ENCODE data around the gene PADI6.

The PADI6 gene

DNA sequence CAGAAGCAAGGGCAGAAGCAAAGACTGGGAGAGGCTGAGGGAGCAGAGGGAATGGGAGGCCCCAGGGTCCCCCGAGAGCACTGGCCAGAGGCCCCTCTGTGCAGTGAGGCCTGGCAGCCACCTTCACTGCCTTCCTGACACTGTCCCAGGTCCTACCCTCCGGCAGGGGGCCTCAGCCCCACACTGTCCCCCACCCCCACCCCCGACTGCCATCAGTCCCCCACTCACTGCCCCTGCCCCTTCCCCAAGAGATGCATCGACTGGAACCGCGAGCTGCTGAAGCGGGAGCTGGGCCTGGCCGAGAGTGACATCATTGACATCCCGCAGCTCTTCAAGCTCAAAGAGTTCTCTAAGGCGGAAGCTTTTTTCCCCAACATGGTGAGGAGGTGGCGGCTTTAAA is 13.0 kb upstream of the PADI6 start:
- H3K4me3 ChIP-seq (ENCODE audit: low read length): no peak overlapping the region
- H3K9me3 ChIP-seq (ENCODE audit: insufficient read depth, low read depth, low read length): no peaks in the 10 kb centered on the region
- H3K27me3 ChIP-seq (ENCODE audit: insufficient read depth, low read length): no peaks in the 10 kb centered on the region
- no peak overlapping the region for H3K9ac ChIP-seq (ENCODE audit: low read depth, low read length)
- H3K36me3 ChIP-seq (ENCODE audit: insufficient read depth, low read length): no peaks in the 10 kb centered on the region
- 59% methylated on average over 11 of the region's 11 CpGs for WGBS
- H3K4me1 ChIP-seq (ENCODE audit: insufficient read depth, low read length): peaks cover 4% of the 10 kb centered on the region
- H3K27ac ChIP-seq (ENCODE audit: low read depth, low read length): no peak overlapping the region

DNA sequence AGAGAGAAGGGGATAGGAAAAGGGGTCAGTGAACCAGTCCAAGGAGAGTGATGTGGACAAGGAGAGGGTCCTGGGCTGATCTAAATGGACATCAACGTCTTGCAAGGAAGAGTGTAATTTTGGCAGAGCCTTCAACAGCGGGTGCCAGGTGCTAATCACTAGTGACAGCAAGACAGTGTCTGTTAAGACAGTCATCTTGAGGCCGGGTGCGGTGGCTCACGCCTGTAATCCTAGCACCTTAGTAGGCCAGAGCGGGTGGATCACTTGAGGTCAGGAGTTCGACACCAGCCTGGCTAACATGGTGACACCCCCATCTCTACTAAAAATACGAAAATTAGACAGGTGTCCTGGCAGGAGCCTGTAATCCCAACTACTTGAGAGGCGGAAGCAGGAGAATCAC is 12.2 kb upstream of the PADI6 start:
- no peak overlapping the region for H3K4me3 ChIP-seq (ENCODE audit: low read length)
- 94% methylated on average over 9 of the region's 9 CpGs for WGBS
- no peaks in the 10 kb centered on the region for H3K27me3 ChIP-seq (ENCODE audit: insufficient read depth, low read length)
- H3K36me3 ChIP-seq (ENCODE audit: insufficient read depth, low read length): no peaks in the 10 kb centered on the region
- peaks cover 4% of the 10 kb centered on the region for H3K4me1 ChIP-seq (ENCODE audit: insufficient read depth, low read length)
- H3K9me3 ChIP-seq (ENCODE audit: insufficient read depth, low read depth, low read length): no peaks in the 10 kb centered on the region
- no peak overlapping the region for H3K9ac ChIP-seq (ENCODE audit: low read depth, low read length)
- no peak overlapping the region for H3K27ac ChIP-seq (ENCODE audit: low read depth, low read length)

DNA sequence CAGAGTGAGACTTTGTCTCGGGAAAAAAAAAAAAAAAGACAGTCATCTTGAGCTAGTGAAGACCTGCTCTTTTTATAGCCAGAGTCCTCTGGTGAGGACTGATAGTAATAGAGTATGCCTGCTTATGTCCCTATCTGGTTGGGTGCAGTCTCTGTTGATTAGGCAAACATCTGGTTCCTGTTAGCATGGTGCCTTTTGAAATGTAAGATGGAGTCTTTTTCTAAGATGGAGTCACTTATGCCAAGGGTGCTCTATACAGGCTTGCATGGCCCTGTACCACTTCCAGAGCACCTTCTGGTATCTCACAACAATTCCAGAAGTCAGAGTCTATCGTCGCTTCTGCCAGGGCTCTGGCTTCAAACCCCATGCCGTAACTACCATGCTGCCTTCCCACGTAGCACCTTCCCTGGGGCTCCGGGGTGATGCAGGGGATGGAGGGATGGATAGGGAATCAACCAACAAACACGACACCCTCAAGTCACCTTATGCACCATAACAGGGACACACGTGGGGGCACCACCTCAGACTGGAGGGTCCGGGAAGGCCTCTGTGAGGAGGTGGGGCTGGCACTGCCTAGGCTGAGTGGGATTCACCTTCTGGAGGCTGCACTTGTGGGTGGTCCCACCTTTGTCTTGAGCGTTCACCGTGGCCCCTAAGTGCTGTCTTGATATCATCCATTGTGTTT is 11.6 kb upstream of the PADI6 start:
- H3K36me3 ChIP-seq (ENCODE audit: insufficient read depth, low read length): no peaks in the 10 kb centered on the region
- no peak overlapping the region for H3K4me3 ChIP-seq (ENCODE audit: low read length)
- no peak overlapping the region for H3K27ac ChIP-seq (ENCODE audit: low read depth, low read length)
- peaks cover 4% of the 10 kb centered on the region for H3K4me1 ChIP-seq (ENCODE audit: insufficient read depth, low read length)
- H3K9me3 ChIP-seq (ENCODE audit: insufficient read depth, low read depth, low read length): no peaks in the 10 kb centered on the region
- WGBS: 98% methylated on average over 8 of the region's 11 CpGs
- no peaks in the 10 kb centered on the region for H3K27me3 ChIP-seq (ENCODE audit: insufficient read depth, low read length)
- H3K9ac ChIP-seq (ENCODE audit: low read depth, low read length): no peak overlapping the region

DNA sequence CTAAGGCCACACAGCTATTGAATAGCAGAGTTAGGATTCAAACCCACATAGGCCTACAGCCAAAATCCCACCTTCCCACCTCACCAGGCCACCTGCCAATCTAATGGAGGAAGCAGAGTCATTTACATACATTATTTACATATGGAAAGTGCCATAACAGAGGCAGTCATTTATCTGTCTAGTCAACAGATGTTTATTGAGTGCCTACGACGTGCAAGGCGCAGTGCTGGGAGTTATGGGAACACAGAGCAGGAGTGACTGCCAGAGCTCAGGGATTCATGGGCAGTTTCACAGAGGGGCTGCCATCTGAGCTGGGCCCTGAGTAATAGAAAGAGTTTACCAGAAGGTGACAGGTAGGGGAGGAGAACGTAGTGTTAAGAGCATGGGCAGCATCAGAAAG is 10.3 kb upstream of the PADI6 start:
- 88% methylated on average over 4 of the region's 4 CpGs for WGBS
- H3K27ac ChIP-seq (ENCODE audit: low read depth, low read length): no peak overlapping the region
- no peaks in the 10 kb centered on the region for H3K9me3 ChIP-seq (ENCODE audit: insufficient read depth, low read depth, low read length)

DNA sequence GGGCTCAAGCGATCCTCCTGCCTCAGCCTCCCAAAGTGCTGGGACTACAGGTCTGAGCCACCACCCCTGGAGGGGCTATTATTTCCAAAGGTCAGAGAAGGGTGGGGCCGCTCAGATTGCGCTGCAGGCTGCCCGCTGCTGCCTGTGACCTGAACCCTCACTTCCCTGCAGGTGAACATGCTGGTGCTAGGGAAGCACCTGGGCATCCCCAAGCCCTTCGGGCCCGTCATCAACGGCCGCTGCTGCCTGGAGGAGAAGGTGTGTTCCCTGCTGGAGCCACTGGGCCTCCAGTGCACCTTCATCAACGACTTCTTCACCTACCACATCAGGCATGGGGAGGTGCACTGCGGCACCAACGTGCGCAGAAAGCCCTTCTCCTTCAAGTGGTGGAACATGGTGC is 8.6 kb upstream of the PADI6 start:
- H3K27ac ChIP-seq (ENCODE audit: low read depth, low read length): no peak overlapping the region
- 85% methylated on average over 12 of the region's 12 CpGs for WGBS
- H3K9ac ChIP-seq (ENCODE audit: low read depth, low read length): no peak overlapping the region
- H3K4me1 ChIP-seq (ENCODE audit: insufficient read depth, low read length): peaks cover 4% of the 10 kb centered on the region
- H3K36me3 ChIP-seq (ENCODE audit: insufficient read depth, low read length): no peaks in the 10 kb centered on the region
- no peak overlapping the region for H3K4me3 ChIP-seq (ENCODE audit: low read length)
- no peaks in the 10 kb centered on the region for H3K27me3 ChIP-seq (ENCODE audit: insufficient read depth, low read length)
- H3K9me3 ChIP-seq (ENCODE audit: insufficient read depth, low read depth, low read length): no peaks in the 10 kb centered on the region

More for the DNA sequence above, 10.3 kb upstream of the PADI6 start:
- Histone ChIP-seq H3K9ac (ENCODE audit: low read depth, low read length) (no peak overlapping the region), H3K36me3 (ENCODE audit: insufficient read depth, low read length) (no peaks in the 10 kb centered on the region), H3K4me3 (ENCODE audit: low read length) (no peak overlapping the region), H3K4me1 (ENCODE audit: insufficient read depth, low read length) (peaks cover 4% of the 10 kb centered on the region), H3K27me3 (ENCODE audit: insufficient read depth, low read length) (no peaks in the 10 kb centered on the region)

DNA sequence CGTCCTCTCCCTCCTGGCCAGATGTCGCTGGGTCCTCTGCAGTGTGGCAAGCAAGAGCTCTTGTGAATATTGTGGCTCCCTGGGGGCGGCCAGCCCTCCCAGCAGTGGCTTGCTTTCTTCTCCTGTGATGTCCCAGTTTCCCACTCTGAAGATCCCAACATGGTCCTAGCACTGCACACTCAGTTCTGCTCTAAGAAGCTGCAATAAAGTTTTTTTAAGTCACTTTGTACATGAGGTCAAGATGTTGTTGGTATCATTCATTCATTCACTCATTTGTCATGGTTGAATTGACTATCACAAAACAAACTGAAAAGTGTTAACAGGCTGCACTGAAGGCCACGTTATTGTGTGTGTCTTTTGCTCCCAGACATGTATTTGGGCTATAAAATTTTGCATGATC is 8.2 kb upstream of the PADI6 start:
- H3K9me3 ChIP-seq (ENCODE audit: insufficient read depth, low read depth, low read length): no peaks in the 10 kb centered on the region
- no peak overlapping the region for H3K4me3 ChIP-seq (ENCODE audit: low read length)
- H3K4me1 ChIP-seq (ENCODE audit: insufficient read depth, low read length): peaks cover 4% of the 10 kb centered on the region
- 86% methylated on average over 4 of the region's 4 CpGs for WGBS
- no peaks in the 10 kb centered on the region for H3K36me3 ChIP-seq (ENCODE audit: insufficient read depth, low read length)
- no peaks in the 10 kb centered on the region for H3K27me3 ChIP-seq (ENCODE audit: insufficient read depth, low read length)
- H3K27ac ChIP-seq (ENCODE audit: low read depth, low read length): no peak overlapping the region
- no peak overlapping the region for H3K9ac ChIP-seq (ENCODE audit: low read depth, low read length)

DNA sequence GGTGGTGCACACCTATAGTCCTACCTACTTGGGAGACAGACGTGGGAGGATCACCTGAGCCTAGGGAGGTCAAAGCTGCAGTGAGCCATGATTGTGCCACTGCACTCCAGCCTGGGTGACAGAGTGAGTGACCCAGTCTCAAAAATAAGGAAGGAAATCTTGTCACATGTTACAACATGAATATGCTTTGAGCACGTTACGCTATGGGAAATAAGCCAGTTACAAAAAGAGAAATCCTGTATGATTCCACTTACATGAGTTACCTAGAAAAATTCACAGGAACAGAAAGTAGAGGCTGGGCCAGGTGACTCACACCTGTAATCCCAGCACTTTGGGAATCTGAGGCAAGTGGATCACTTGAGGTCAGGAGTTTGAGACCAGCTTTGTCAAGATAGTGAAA is 6.7 kb upstream of the PADI6 start:
- Histone ChIP-seq H3K9me3 (ENCODE audit: insufficient read depth, low read depth, low read length) (no peaks in the 10 kb centered on the region), H3K36me3 (ENCODE audit: insufficient read depth, low read length) (no peaks in the 10 kb centered on the region), H3K4me3 (ENCODE audit: low read length) (no peak overlapping the region), H3K27me3 (ENCODE audit: insufficient read depth, low read length) (no peaks in the 10 kb centered on the region), H3K9ac (ENCODE audit: low read depth, low read length) (no peak overlapping the region), H3K4me1 (ENCODE audit: insufficient read depth, low read length) (no peaks in the 10 kb centered on the region; the same call in 1 of the 2 replicates), H3K27ac (ENCODE audit: low read depth, low read length) (no peak overlapping the region)
- WGBS: 95% methylated on average over 3 of the region's 3 CpGs

DNA sequence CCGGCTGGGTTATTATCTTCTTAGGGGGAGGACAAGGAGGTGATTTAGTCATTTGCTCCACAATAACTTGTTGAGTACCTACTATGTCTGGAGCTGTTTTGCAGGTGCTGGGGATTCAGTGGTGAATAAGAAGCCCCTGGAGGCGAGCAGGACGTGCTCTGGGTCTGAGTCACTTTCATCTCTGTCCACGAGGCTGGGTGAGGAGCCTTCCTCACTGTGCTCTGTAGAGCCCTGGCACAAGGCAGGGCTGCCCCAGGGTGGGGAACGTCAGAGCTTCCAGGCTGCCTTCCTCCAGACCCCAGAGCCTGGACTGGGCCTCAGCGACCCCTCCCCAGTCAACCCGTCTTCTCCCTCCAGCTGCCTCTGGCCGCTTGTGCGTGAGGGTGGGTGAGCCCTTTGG is 2.5 kb upstream of the PADI6 start:
- H3K27me3 ChIP-seq (ENCODE audit: insufficient read depth, low read length): no peaks in the 10 kb centered on the region
- H3K27ac ChIP-seq (ENCODE audit: low read depth, low read length): no peak overlapping the region
- H3K4me1 ChIP-seq (ENCODE audit: insufficient read depth, low read length): no peaks in the 10 kb centered on the region; the same call in 1 of the 2 replicates
- no peaks in the 10 kb centered on the region for H3K9me3 ChIP-seq (ENCODE audit: insufficient read depth, low read depth, low read length)
- H3K4me3 ChIP-seq (ENCODE audit: low read length): no peak overlapping the region
- H3K9ac ChIP-seq (ENCODE audit: low read depth, low read length): no peak overlapping the region
- WGBS: 65% methylated on average over 9 of the region's 9 CpGs
- H3K36me3 ChIP-seq (ENCODE audit: insufficient read depth, low read length): no peaks in the 10 kb centered on the region

DNA sequence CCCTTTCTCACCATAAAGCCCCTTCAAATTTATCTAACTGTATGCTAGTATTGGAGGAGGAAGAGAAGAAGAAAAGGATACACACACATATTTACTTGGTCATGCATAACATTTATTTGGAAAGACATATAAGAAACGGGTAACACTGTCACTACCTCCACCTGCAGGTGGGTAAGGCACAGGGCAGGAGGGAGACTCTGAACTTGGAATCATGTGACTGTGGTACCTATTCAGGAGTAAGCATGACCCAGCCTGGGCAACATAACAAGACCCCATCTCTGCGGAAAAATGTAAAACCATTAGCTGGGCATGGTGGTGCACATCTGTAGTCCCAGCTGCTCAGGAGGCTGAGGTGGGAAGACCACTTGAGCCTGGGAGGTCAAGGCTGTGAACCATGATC is 1.4 kb upstream of the PADI6 start:
- H3K9ac ChIP-seq (ENCODE audit: low read depth, low read length): no peak overlapping the region
- H3K4me1 ChIP-seq (ENCODE audit: insufficient read depth, low read length): no peaks in the 10 kb centered on the region; the same call in 1 of the 2 replicates
- no peaks in the 10 kb centered on the region for H3K27me3 ChIP-seq (ENCODE audit: insufficient read depth, low read length)
- H3K4me3 ChIP-seq (ENCODE audit: low read length): no peak overlapping the region
- WGBS: 89% methylated on average over 1 of the region's 2 CpGs
- H3K27ac ChIP-seq (ENCODE audit: low read depth, low read length): no peak overlapping the region
- H3K9me3 ChIP-seq (ENCODE audit: insufficient read depth, low read depth, low read length): no peaks in the 10 kb centered on the region
- no peaks in the 10 kb centered on the region for H3K36me3 ChIP-seq (ENCODE audit: insufficient read depth, low read length)

DNA sequence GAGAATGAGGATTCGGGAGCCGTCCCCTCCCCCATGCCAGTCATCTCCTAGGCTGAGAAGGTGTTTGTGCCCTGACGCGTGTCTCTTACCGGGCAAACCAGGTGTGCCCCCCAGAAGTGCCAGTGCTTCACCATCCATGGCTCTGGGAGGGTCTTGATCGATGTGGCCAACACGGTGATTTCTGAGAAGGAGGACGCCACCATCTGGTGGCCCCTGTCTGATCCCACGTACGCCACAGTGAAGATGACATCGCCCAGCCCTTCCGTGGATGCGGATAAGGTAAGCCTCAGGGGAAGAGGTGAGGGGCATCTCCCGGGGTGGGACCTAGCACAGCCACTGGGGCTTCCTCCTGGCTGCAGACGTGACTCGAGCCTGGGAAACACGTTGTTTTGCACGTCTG is 959 bp downstream of the PADI6 start:
- peaks cover 9% of the 10 kb centered on the region; the same call in 1 of the 2 replicates for H3K4me1 ChIP-seq (ENCODE audit: insufficient read depth, low read length)
- 80% methylated on average over 18 of the region's 18 CpGs for WGBS
- H3K9ac ChIP-seq (ENCODE audit: low read depth, low read length): no peak overlapping the region
- H3K27me3 ChIP-seq (ENCODE audit: insufficient read depth, low read length): no peaks in the 10 kb centered on the region
- H3K27ac ChIP-seq (ENCODE audit: low read depth, low read length): no peak overlapping the region
- H3K36me3 ChIP-seq (ENCODE audit: insufficient read depth, low read length): no peaks in the 10 kb centered on the region
- no peaks in the 10 kb centered on the region for H3K9me3 ChIP-seq (ENCODE audit: insufficient read depth, low read depth, low read length)
- H3K4me3 ChIP-seq (ENCODE audit: low read length): no peak overlapping the region

DNA sequence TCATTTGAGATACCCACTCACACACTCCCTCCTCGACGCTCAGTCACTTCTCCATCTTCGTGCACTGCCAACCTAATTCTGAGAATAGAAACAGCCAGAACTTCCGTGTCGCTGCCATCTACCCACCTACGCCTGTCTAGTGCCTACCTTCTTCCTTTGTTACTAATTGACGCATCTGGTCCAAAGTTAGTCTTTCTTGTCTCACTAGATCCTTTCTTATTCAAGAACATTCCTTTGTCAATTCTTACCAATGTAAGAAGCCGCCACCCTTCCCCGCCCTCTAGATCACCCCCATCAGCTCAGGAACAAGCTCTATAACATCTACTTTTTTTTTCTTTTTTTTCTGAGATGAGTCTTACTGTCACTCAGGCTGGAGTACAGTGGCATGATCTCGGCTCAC is 3.7 kb downstream of the PADI6 start:
- Histone ChIP-seq H3K4me1 (ENCODE audit: insufficient read depth, low read length) (peaks cover 10% of the 10 kb centered on the region; the same call in 1 of the 2 replicates), H3K36me3 (ENCODE audit: insufficient read depth, low read length) (no peaks in the 10 kb centered on the region), H3K27me3 (ENCODE audit: insufficient read depth, low read length) (no peaks in the 10 kb centered on the region), H3K9me3 (ENCODE audit: insufficient read depth, low read depth, low read length) (no peaks in the 10 kb centered on the region), H3K4me3 (ENCODE audit: low read length) (no peak overlapping the region), H3K9ac (ENCODE audit: low read depth, low read length) (no peak overlapping the region), H3K27ac (ENCODE audit: low read depth, low read length) (no peak overlapping the region)
- WGBS: 94% methylated on average over 10 of the region's 10 CpGs
